HCT116 (cell line): ENCODE measurements around the gene CAMSAP1. TPM values are rescaled to one million over a fixed set of nuclear protein-coding genes. Genes with fewer than 3 reads are reported as not detected.
A peak's percentile ranks its signal among the peaks of the same experiment; 100 is the strongest.

ENCODE experiments used
- ATAC-seq: fragments of 200-7000 bp; cut with Tn5 transposase; 2 replicates; pipeline ENCODE4 v1.9.1; 2020; ENCODE audit warnings: mild to moderate bottlenecking, moderate library complexity
- BruUV-seq: library from RNA; stranded (reverse); fragments of 400-500 nt; replicated peaks from 2 replicates; lab custom pipeline; 2021; lab: Mats Ljungman, UMichigan
- CTCF ChIA-PET: fragments of 300-600 bp; sonication (Branson Sonifier 250); formaldehyde crosslinking; loops from one replicate; lab custom pipeline; 2021; ENCODE audit warnings: antibody characterized with exemption; lab: Charles Lee
- POLR2A ChIA-PET: fragments of 300-600, 350-600 bp; sonication (Branson Sonifier 250); formaldehyde crosslinking; loops from one replicate; lab custom pipeline; 2021; ENCODE audit warnings: antibody characterized with exemption; lab: Charles Lee
- RAD21 ChIA-PET, 2 experiments: fragments of 300-600 bp; sonication (Branson Sonifier 250); formaldehyde crosslinking; loops; one replicate each; lab custom pipeline; 2023; ENCODE audit warnings: low total read pairs in 2 of 2; ENCODE audit not compliant: uncharacterized antibody in 2 of 2, unreplicated experiment in 2 of 2, low non-redundant PET in 1 of 2; lab: Charles Lee
- DNase-seq: peaks from one replicate; pipeline ENCODE4 v3.0.0-alpha.2; 2010; ENCODE audit warnings: low read depth, low spot score
- H2AFZ ChIP-seq: fragments of 200-600 bp; shearing (Covaris generic), sonication (generic); 2 replicates; pipeline ENCODE4 v1.6.1; 2017; ENCODE audit warnings: low read depth, mixed run types, mixed read lengths, antibody characterized with exemption, low read length; ENCODE audit not compliant: poor library complexity, severe bottlenecking
- H3K27ac ChIP-seq: 2 replicates; pipeline ENCODE4 v1.5.1; 2012; ENCODE audit warnings: low read depth, low read length
- H3K27me3 ChIP-seq: fragments of 200-600 bp; sonication (generic); 2 replicates; pipeline ENCODE4 v1.6.1; 2016; ENCODE audit warnings: mixed run types, low read length, mixed read lengths; ENCODE audit not compliant: insufficient read depth
- H3K36me3 ChIP-seq, 2 experiments: fragments of 200-500 bp in 1 of 2; fragments of 200-600 bp in 1 of 2; sonication (Bioruptor generic) in 1 of 2; sonication (generic) in 1 of 2; 2 replicates each; pipeline versions ENCODE4 v1.5.1 to v1.6.1; 2014 to 2016; ENCODE audit warnings: low read length in 2 of 2, inconsistent platforms in 1 of 2, mixed read lengths in 1 of 2, mixed run types in 1 of 2; ENCODE audit not compliant: insufficient read depth in 2 of 2, control insufficient read depth in 1 of 2
- H3K4me1 ChIP-seq, 2 experiments: fragments of 200-600 bp in 1 of 2; sonication (generic) in 1 of 2; 2 replicates each; pipeline versions ENCODE4 v1.5.1 to v1.6.1; 2012 to 2017; ENCODE audit warnings: low read length in 2 of 2, inconsistent platforms in 1 of 2, mild to moderate bottlenecking in 1 of 2, mixed read lengths in 1 of 2, mixed run types in 1 of 2, moderate library complexity in 1 of 2; ENCODE audit not compliant: insufficient read depth in 2 of 2, control insufficient read depth in 1 of 2
- H3K4me2 ChIP-seq: fragments of 200-600 bp; sonication (generic); 2 replicates; pipeline ENCODE4 v1.6.1; 2017; ENCODE audit warnings: mixed run types, low read length, mixed read lengths
- H3K4me3 ChIP-seq, 2 experiments: fragments of 200-600 bp in 1 of 2; sonication (generic) in 1 of 2; replicated peaks in 1 of 2; 2 replicates each; pipeline ENCODE4 v1.5.1; 2011 to 2016; ENCODE audit warnings: low read length in 2 of 2, control low read depth in 1 of 2, low read depth in 1 of 2, mild to moderate bottlenecking in 1 of 2, mixed read lengths in 1 of 2, mixed run types in 1 of 2
- H3K79me2 ChIP-seq: fragments of 200-600 bp; sonication (generic); 2 replicates; pipeline ENCODE4 v1.6.1; 2017; ENCODE audit warnings: mild to moderate bottlenecking, mixed run types, low read length, moderate library complexity, mixed read lengths; ENCODE audit not compliant: insufficient read depth
- H3K9ac ChIP-seq: fragments of 200-600 bp; sonication (generic); 2 replicates; pipeline ENCODE4 v1.6.1; 2016; ENCODE audit warnings: low read length, mixed read lengths
- H3K9me2 ChIP-seq: fragments of 200-600 bp; sonication (generic), shearing (Covaris generic); 2 replicates; pipeline ENCODE4 v1.6.1; 2017; ENCODE audit warnings: mixed run types, mild to moderate bottlenecking, moderate library complexity; ENCODE audit not compliant: insufficient read depth
- H3K9me3 ChIP-seq, 2 experiments: fragments of 200-500 bp in 1 of 2; fragments of 200-600 bp in 1 of 2; sonication (Bioruptor generic) in 1 of 2; sonication (generic) in 1 of 2; 2 replicates each; pipeline ENCODE4 v1.6.1; 2014 to 2017; ENCODE audit warnings: low read length in 2 of 2, mixed read lengths in 2 of 2, inconsistent platforms in 1 of 2, low read depth in 1 of 2, mild to moderate bottlenecking in 1 of 2, mixed run types in 1 of 2, moderate library complexity in 1 of 2; ENCODE audit not compliant: control insufficient read depth in 1 of 2, insufficient read depth in 1 of 2
- H4K20me1 ChIP-seq: fragments of 200-600 bp; sonication (generic), shearing (Covaris generic); 2 replicates; pipeline ENCODE4 v1.6.1; 2017; ENCODE audit warnings: mixed run types, mild to moderate bottlenecking, moderate library complexity; ENCODE audit not compliant: insufficient read depth
- CBX3 ChIP-seq: IDR thresholded peaks from 2 replicates; pipeline ENCODE4 v1.6.1; 2012; ENCODE audit warnings: low read depth
- ELF1 ChIP-seq: IDR thresholded peaks from 2 replicates; pipeline ENCODE4 v1.6.1; 2012; ENCODE audit warnings: low read depth, borderline replicate concordance
- EZH2 ChIP-seq: fragments of 200-600 bp; sonication (generic); IDR thresholded peaks from 2 replicates; pipeline ENCODE4 v1.6.1; 2017; ENCODE audit warnings: antibody characterized with exemption, mixed run types
- EZH2phosphoT487 ChIP-seq: fragments of 200-600 bp; IDR thresholded peaks from 2 replicates; pipeline ENCODE4 v1.6.1; 2018; ENCODE audit warnings: antibody characterized with exemption, borderline replicate concordance
- JUND ChIP-seq: IDR thresholded peaks from 2 replicates; pipeline ENCODE4 v1.6.1; 2012
- POLR2A ChIP-seq: IDR thresholded peaks from 2 replicates; pipeline ENCODE4 v1.7.0; 2011; ENCODE audit warnings: borderline replicate concordance; ENCODE audit not compliant: insufficient read depth, insufficient read length; ENCODE audit errors: extremely low read depth
- POLR2AphosphoS5 ChIP-seq: IDR thresholded peaks from 2 replicates; pipeline ENCODE4 v1.6.1; 2011; ENCODE audit warnings: mild to moderate bottlenecking, low read depth, low read length, moderate library complexity
- RAD21 ChIP-seq: IDR thresholded peaks from 2 replicates; pipeline ENCODE4 v1.6.1; 2012; ENCODE audit warnings: low read depth, mild to moderate bottlenecking
- SP1 ChIP-seq: IDR thresholded peaks from 2 replicates; pipeline ENCODE4 v1.6.1; 2012; ENCODE audit warnings: low read depth
- SRF ChIP-seq: IDR thresholded peaks from 2 replicates; pipeline ENCODE4 v1.6.1; 2012; ENCODE audit warnings: low read depth
- TCF7L2 ChIP-seq: IDR thresholded peaks from 2 replicates; pipeline ENCODE4 v1.7.0; 2011; ENCODE audit warnings: borderline replicate concordance, inconsistent platforms; ENCODE audit not compliant: insufficient read depth, insufficient read length; ENCODE audit errors: extremely low read depth
- ZFX ChIP-seq: fragments of 450-650 bp; IDR thresholded peaks from 2 replicates; pipeline ENCODE4 v1.6.1; 2017
- intact Hi-C: fragments of 100-400 bp; cut with micrococcal nuclease; formaldehyde crosslinking; loops from 2 replicates; pipeline ENCODE4 v1.10.0; 2022
- total RNA-seq: library from RNA; stranded (reverse); gene quantifications from one replicate; pipeline ENCODE4 v1.2.1, GENCODE V29; 2021; ENCODE audit not compliant: unreplicated experiment
- TF ChIP-seq, protein P1 (sequence below): IDR thresholded peaks from 2 replicates; pipeline ENCODE4 v1.6.1; 2012; ENCODE audit warnings: low read depth
- TF ChIP-seq, protein P2 (sequence below): IDR thresholded peaks from 2 replicates; pipeline ENCODE4 v1.6.1; 2012
- TF ChIP-seq, protein P3 (sequence below): IDR thresholded peaks from 2 replicates; pipeline ENCODE4 v1.6.1; 2012

The CAMSAP1 gene
- total RNA-seq, 1 experiment from 2014 or later: 33.1 TPM

DNA sequence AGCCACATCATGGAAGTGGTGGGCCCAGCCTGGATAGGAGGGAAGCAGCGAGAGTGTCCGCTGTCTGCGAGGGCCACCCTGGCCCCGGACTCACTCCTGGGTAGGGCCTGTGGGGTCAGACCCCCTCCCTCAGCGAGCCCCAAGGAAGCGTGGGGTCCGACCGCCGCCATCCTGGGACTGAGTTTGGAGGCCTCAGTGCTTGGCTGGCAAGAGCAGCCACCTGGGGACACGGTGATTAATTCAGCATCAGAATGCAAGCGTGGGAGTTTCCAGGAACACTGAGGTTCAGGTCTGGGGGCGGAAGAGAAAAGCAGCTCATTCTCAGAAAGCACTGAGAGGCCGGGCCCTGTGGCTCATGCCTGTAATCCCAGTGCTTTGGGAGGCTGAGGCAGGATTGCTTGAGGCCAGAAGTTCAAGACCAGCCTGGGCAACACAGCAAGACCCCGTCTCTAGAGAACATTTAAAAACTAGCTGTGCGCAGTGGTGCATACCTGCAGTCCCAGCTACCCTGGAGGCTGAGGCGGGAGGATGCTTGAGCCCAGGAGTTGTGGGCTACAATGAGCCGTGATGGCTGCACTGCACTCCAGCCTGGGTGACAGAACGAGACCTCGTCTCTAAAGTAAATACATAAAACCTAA is 18.3 kb upstream of the CAMSAP1 start:
- H3K27ac ChIP-seq: peak overlapping the region; percentile 17; the same call in 1 of the 2 replicates
- peaks cover 20 to 37% of the 10 kb centered on the region in 2 experiments for H3K4me1 ChIP-seq
- BruUV-seq: no TSS peak
- no peaks in the 10 kb centered on the region for H3K9me3 ChIP-seq
- no peak for DNase-seq
- H2AFZ ChIP-seq: no peak overlapping the region
- H3K79me2 ChIP-seq: no peaks in the 10 kb centered on the region
- intact Hi-C loops: no loop called here
- H3K4me2 ChIP-seq: peak overlapping the region; percentile 13; the same call in 1 of the 2 replicates
- H3K4me3 ChIP-seq: no peak overlapping the region
- no peak for ATAC-seq
- ChIA-PET POLR2A (no interaction called here), RAD21 (no interaction called here)
- H3K36me3 ChIP-seq: peaks cover 0 to 3% of the 10 kb centered on the region in 2 experiments; a peak in 1 of 4 replicates
- no peaks in the 10 kb centered on the region for H3K9me2 ChIP-seq
- TF ChIP-seq SP1 (no peak), CBX3 (no peak), JUND (no peak), EZH2phosphoT487 (no peak), RAD21 (no peak), ZFX (no peak), POLR2A (no peak), SRF (no peak), ELF1 (no peak), TCF7L2 (no peak), POLR2AphosphoS5 (no peak), EZH2 (no peak)
- TF ChIP-seq, protein P1, sequence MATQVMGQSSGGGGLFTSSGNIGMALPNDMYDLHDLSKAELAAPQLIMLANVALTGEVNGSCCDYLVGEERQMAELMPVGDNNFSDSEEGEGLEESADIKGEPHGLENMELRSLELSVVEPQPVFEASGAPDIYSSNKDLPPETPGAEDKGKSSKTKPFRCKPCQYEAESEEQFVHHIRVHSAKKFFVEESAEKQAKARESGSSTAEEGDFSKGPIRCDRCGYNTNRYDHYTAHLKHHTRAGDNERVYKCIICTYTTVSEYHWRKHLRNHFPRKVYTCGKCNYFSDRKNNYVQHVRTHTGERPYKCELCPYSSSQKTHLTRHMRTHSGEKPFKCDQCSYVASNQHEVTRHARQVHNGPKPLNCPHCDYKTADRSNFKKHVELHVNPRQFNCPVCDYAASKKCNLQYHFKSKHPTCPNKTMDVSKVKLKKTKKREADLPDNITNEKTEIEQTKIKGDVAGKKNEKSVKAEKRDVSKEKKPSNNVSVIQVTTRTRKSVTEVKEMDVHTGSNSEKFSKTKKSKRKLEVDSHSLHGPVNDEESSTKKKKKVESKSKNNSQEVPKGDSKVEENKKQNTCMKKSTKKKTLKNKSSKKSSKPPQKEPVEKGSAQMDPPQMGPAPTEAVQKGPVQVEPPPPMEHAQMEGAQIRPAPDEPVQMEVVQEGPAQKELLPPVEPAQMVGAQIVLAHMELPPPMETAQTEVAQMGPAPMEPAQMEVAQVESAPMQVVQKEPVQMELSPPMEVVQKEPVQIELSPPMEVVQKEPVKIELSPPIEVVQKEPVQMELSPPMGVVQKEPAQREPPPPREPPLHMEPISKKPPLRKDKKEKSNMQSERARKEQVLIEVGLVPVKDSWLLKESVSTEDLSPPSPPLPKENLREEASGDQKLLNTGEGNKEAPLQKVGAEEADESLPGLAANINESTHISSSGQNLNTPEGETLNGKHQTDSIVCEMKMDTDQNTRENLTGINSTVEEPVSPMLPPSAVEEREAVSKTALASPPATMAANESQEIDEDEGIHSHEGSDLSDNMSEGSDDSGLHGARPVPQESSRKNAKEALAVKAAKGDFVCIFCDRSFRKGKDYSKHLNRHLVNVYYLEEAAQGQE: no peak
- TF ChIP-seq, protein P2, sequence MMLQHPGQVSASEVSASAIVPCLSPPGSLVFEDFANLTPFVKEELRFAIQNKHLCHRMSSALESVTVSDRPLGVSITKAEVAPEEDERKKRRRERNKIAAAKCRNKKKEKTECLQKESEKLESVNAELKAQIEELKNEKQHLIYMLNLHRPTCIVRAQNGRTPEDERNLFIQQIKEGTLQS: no peak
- TF ChIP-seq, protein P3, sequence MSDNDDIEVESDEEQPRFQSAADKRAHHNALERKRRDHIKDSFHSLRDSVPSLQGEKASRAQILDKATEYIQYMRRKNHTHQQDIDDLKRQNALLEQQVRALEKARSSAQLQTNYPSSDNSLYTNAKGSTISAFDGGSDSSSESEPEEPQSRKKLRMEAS: no peak
- TF ChIP-seq, all 23 proteins: peak for 0
- Histone ChIP-seq H3K27me3 (no peaks in the 10 kb centered on the region), H3K9ac (no peak overlapping the region), H4K20me1 (no peaks in the 10 kb centered on the region)
- CTCF ChIA-PET: no interaction called here
